GM18517 (cell line): ENCODE results near the gene MDM1.

Source experiments
- ATAC-seq: cut with Tn5 transposase; IDR thresholded peaks from one replicate; pipeline ENCODE4 v1.9.1; 2021; ENCODE audit warnings: mild to moderate bottlenecking, moderate library complexity; ENCODE audit not compliant: unreplicated experiment

Gene MDM1

GRCh38 chr12:68326716-68327115, 5.4 kb downstream of the MDM1 start:
- ATAC-seq: no peak

GRCh38 chr12:68325966-68326365, 6.2 kb downstream of the MDM1 start:
- ATAC-seq: no peak

GRCh38 chr12:68324531-68324930, 7.6 kb downstream of the MDM1 start:
- no peak for ATAC-seq

GRCh38 chr12:68321140-68321539, 11.0 kb downstream of the MDM1 start:
- no peak for ATAC-seq

GRCh38 chr12:68319988-68320623, 12.1 kb downstream of the MDM1 start:
- no peak for ATAC-seq

GRCh38 chr12:68317047-68317667, 15.0 kb downstream of the MDM1 start:
- ATAC-seq: no peak

- no peak for ATAC-seq
Measured at GRCh38 chr12:68310370-68310769, 21.8 kb downstream of the MDM1 start.

- ATAC-seq: no peak
Measured at GRCh38 chr12:68306564-68306963, 25.6 kb downstream of the MDM1 start.

- ATAC-seq: no peak
Measured at GRCh38 chr12:68305278-68305677, 26.9 kb downstream of the MDM1 start.

GRCh38 chr12:68304626-68305025, 27.5 kb downstream of the MDM1 start:
- ATAC-seq: no peak

GRCh38 chr12:68303850-68304249, 28.3 kb downstream of the MDM1 start:
- no peak for ATAC-seq

GRCh38 chr12:68297929-68298328, 34.2 kb downstream of the MDM1 start:
- no peak for ATAC-seq

- ATAC-seq: no peak
Measured at GRCh38 chr12:68294251-68294650, 37.9 kb downstream of the MDM1 start.

- no peak for ATAC-seq
Measured at GRCh38 chr12:68293347-68293746, 38.8 kb downstream of the MDM1 start.

- no peak for ATAC-seq
Measured at GRCh38 chr12:68292151-68292943, 39.8 kb downstream of the MDM1 start.

GRCh38 chr12:68291396-68292036, 40.6 kb downstream of the MDM1 start:
- ATAC-seq: no peak

GRCh38 chr12:68290126-68290525, 42.0 kb downstream of the MDM1 start:
- peak; percentile 94 for ATAC-seq

- no peak for ATAC-seq
Measured at GRCh38 chr12:68287106-68287505, 45.1 kb downstream of the MDM1 start.

GRCh38 chr12:68286396-68286795, 45.8 kb downstream of the MDM1 start:
- no peak for ATAC-seq

GRCh38 chr12:68285541-68285940, 46.6 kb downstream of the MDM1 start:
- no peak for ATAC-seq

- ATAC-seq: no peak
Measured at GRCh38 chr12:68281322-68282077, 50.7 kb downstream of the MDM1 start.
